HepG2 (cell line): ENCODE data around the gene YTHDF1. TPM values are rescaled to one million over a fixed set of nuclear protein-coding genes. Genes with fewer than 3 reads are reported as not detected.

Source experiments
- KLF6 ChIP-seq: IDR thresholded peaks from 2 replicates; pipeline ENCODE4 v1.8.0; 2016; ENCODE audit warnings: missing biosample characterization, missing genetic modification reagents
- MBNL3 ChIP-seq: fragments of 250-450 bp; sonication (Bioruptor Pico); conservative IDR thresholded peaks from 2 replicates; pipeline ENCODE4 v1.8.0; 2022; ENCODE audit warnings: mild to moderate bottlenecking, inconsistent platforms
- RELA ChIP-seq: sonication (generic); formaldehyde crosslinking; IDR thresholded peaks from 2 replicates; pipeline ENCODE4 v1.4.0; 2020; ENCODE audit warnings: missing genetic modification reagents
- SALL2 ChIP-seq: sonication (generic); formaldehyde crosslinking; IDR thresholded peaks from 2 replicates; pipeline ENCODE4 v1.8.1; 2023; ENCODE audit warnings: mild to moderate bottlenecking, missing genetic modification reagents, inconsistent platforms
- SMAD9 ChIP-seq: sonication (generic); formaldehyde crosslinking; IDR thresholded peaks from 2 replicates; pipeline ENCODE4 v1.5.1; 2020; ENCODE audit warnings: mild to moderate bottlenecking, missing genetic modification reagents
- SOX13 ChIP-seq, 3 experiments: fragments of 450-650 bp in 1 of 3; sonication (generic) in 1 of 3; formaldehyde crosslinking in 1 of 3; IDR thresholded peaks in 2 of 3; conservative IDR thresholded peaks in 1 of 3; 2 replicates each; pipeline versions ENCODE4 v1.5.0 to v1.6.1; 2016 to 2020; ENCODE audit warnings: antibody characterized with exemption in 1 of 3, mild to moderate bottlenecking in 1 of 3, missing compliant biosample characterization in 1 of 3, missing genetic modification reagents in 1 of 3, moderate library complexity in 1 of 3
- SYNCRIP ChIP-seq: fragments of 200-400 bp; formaldehyde crosslinking; IDR thresholded peaks from 2 replicates; pipeline ENCODE4 v1.6.1; 2018; ENCODE audit warnings: mild to moderate bottlenecking, low read depth, low read length; ENCODE audit not compliant: insufficient read depth
- ZNF577 ChIP-seq: sonication (generic); formaldehyde crosslinking; IDR thresholded peaks from 2 replicates; pipeline ENCODE4 v1.4.0; 2020; ENCODE audit warnings: mild to moderate bottlenecking, low read depth, missing genetic modification reagents, borderline replicate concordance
- ZNF670 ChIP-seq: sonication (generic); formaldehyde crosslinking; IDR thresholded peaks from 2 replicates; pipeline ENCODE4 v1.8.0; 2022; ENCODE audit warnings: mild to moderate bottlenecking, missing genetic modification reagents, borderline replicate concordance
- ZSCAN30 ChIP-seq: sonication (generic); formaldehyde crosslinking; IDR thresholded peaks from 2 replicates; pipeline ENCODE4 v1.5.0; 2020; ENCODE audit warnings: mild to moderate bottlenecking, missing genetic modification reagents
- polyA plus RNA-seq, 8 experiments: library from polyadenylated mRNA; depleted of rRNA in 3 of 8; stranded (reverse) in 7 of 8; unstranded in 1 of 8; fragments of >200 nt; fragmentation: Illumina TruSeq in 4 of 8; extraction: Trizol in 4 of 8; gene quantifications; 2 replicates each; pipeline versions ENCODE4 v1.2.1 to v1.2.3, GENCODE V29; 2011 to 2016; ENCODE audit warnings: low read depth in 4 of 8, missing spikeins in 1 of 8, mixed read lengths in 1 of 8; ENCODE audit not compliant: insufficient read depth in 1 of 8
- total RNA-seq, 5 experiments: library from RNA; depleted of rRNA; stranded (reverse); fragments of >200 nt; fragmentation: Illumina TruSeq; extraction: Trizol; gene quantifications; 2 replicates each; pipeline ENCODE4 v1.2.3, GENCODE V29; 2016; ENCODE audit warnings: low read depth in 1 of 5
- TF ChIP-seq, protein P1 (sequence below): sonication (generic); formaldehyde crosslinking; IDR thresholded peaks from 2 replicates; pipeline ENCODE4 v1.5.1; 2020; ENCODE audit warnings: mild to moderate bottlenecking, missing genetic modification reagents, moderate library complexity
- TF ChIP-seq, protein P2 (sequence below): sonication (generic); formaldehyde crosslinking; IDR thresholded peaks from 2 replicates; pipeline ENCODE4 v1.8.0; 2022; ENCODE audit warnings: missing genetic modification reagents, mild to moderate bottlenecking, inconsistent platforms, borderline replicate concordance
- TF ChIP-seq, protein P3 (sequence below): sonication (generic); formaldehyde crosslinking; conservative IDR thresholded peaks from 2 replicates; pipeline ENCODE4 v1.8.1; 2023; ENCODE audit warnings: missing genetic modification reagents
- TF ChIP-seq, protein P4 (sequence below): IDR thresholded peaks from 2 replicates; pipeline ENCODE4 v1.6.1; 2016; ENCODE audit warnings: low read depth, missing genetic modification reagents, missing compliant biosample characterization
- TF ChIP-seq, protein P5 (sequence below): sonication (generic); formaldehyde crosslinking; IDR thresholded peaks from 2 replicates; pipeline ENCODE4 v1.8.1; 2023; ENCODE audit warnings: mild to moderate bottlenecking, inconsistent platforms, moderate library complexity, missing genetic modification reagents, borderline replicate concordance

YTHDF1 gene
- total and polyA plus RNA-seq, 2 of the 13 experiments (the other 11 are each of a cell fraction or from before 2014, with no cell fraction given): 34.5 to 37.7 TPM

DNA sequence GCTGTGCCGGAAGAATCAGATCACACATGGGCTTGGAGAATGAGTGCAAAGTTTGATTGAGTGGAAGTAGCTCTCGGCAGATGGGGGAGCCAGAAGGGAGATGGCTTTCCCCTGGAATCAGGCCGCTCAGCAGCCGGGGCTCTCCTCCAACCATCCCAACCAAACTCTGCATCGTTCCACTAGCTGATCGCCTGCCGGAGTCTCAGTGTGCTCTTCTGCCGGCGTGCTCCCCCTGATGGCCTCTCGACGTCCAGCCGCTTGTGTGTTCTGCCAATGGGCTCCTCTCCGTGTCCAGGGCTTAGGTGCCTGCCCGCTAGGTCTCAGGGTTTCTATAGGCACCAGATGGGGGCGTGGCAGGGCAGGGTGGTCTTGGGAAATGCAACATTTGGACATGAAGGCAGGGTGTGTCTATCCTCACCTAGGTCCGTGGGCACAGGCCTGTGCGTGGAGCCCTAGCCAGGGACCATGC lies 14.9 kb upstream of the YTHDF1 start (continued):
- TF ChIP-seq, protein P1, sequence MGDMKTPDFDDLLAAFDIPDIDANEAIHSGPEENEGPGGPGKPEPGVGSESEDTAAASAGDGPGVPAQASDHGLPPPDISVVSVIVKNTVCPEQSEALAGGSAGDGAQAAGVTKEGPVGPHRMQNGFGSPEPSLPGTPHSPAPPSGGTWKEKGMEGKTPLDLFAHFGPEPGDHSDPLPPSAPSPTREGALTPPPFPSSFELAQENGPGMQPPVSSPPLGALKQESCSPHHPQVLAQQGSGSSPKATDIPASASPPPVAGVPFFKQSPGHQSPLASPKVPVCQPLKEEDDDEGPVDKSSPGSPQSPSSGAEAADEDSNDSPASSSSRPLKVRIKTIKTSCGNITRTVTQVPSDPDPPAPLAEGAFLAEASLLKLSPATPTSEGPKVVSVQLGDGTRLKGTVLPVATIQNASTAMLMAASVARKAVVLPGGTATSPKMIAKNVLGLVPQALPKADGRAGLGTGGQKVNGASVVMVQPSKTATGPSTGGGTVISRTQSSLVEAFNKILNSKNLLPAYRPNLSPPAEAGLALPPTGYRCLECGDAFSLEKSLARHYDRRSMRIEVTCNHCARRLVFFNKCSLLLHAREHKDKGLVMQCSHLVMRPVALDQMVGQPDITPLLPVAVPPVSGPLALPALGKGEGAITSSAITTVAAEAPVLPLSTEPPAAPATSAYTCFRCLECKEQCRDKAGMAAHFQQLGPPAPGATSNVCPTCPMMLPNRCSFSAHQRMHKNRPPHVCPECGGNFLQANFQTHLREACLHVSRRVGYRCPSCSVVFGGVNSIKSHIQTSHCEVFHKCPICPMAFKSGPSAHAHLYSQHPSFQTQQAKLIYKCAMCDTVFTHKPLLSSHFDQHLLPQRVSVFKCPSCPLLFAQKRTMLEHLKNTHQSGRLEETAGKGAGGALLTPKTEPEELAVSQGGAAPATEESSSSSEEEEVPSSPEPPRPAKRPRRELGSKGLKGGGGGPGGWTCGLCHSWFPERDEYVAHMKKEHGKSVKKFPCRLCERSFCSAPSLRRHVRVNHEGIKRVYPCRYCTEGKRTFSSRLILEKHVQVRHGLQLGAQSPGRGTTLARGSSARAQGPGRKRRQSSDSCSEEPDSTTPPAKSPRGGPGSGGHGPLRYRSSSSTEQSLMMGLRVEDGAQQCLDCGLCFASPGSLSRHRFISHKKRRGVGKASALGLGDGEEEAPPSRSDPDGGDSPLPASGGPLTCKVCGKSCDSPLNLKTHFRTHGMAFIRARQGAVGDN (CRISPR knock-in tag): peak; percentile 78
- TF ChIP-seq RELA: no peak
- TF ChIP-seq SMAD9 (CRISPR knock-in tag): no peak
- TF ChIP-seq, protein P2, sequence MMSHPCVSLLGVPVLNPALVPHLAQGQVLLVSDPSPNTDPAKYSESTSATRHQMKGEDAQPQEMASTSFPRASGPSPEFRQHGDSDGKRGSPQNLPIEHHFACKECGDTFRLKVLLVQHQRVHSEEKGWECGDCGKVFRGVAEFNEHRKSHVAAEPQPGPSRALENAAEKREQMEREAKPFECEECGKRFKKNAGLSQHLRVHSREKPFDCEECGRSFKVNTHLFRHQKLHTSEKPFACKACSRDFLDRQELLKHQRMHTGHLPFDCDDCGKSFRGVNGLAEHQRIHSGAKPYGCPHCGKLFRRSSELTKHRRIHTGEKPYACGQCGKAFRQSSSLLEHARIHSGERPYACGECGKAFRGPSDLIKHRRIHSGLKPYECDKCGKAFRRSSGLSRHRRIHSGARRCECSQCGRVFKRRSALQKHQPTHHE: no peak
- TF ChIP-seq, protein P3, sequence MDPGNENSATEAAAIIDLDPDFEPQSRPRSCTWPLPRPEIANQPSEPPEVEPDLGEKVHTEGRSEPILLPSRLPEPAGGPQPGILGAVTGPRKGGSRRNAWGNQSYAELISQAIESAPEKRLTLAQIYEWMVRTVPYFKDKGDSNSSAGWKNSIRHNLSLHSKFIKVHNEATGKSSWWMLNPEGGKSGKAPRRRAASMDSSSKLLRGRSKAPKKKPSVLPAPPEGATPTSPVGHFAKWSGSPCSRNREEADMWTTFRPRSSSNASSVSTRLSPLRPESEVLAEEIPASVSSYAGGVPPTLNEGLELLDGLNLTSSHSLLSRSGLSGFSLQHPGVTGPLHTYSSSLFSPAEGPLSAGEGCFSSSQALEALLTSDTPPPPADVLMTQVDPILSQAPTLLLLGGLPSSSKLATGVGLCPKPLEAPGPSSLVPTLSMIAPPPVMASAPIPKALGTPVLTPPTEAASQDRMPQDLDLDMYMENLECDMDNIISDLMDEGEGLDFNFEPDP (CRISPR knock-in tag): no peak
- TF ChIP-seq, protein P4, sequence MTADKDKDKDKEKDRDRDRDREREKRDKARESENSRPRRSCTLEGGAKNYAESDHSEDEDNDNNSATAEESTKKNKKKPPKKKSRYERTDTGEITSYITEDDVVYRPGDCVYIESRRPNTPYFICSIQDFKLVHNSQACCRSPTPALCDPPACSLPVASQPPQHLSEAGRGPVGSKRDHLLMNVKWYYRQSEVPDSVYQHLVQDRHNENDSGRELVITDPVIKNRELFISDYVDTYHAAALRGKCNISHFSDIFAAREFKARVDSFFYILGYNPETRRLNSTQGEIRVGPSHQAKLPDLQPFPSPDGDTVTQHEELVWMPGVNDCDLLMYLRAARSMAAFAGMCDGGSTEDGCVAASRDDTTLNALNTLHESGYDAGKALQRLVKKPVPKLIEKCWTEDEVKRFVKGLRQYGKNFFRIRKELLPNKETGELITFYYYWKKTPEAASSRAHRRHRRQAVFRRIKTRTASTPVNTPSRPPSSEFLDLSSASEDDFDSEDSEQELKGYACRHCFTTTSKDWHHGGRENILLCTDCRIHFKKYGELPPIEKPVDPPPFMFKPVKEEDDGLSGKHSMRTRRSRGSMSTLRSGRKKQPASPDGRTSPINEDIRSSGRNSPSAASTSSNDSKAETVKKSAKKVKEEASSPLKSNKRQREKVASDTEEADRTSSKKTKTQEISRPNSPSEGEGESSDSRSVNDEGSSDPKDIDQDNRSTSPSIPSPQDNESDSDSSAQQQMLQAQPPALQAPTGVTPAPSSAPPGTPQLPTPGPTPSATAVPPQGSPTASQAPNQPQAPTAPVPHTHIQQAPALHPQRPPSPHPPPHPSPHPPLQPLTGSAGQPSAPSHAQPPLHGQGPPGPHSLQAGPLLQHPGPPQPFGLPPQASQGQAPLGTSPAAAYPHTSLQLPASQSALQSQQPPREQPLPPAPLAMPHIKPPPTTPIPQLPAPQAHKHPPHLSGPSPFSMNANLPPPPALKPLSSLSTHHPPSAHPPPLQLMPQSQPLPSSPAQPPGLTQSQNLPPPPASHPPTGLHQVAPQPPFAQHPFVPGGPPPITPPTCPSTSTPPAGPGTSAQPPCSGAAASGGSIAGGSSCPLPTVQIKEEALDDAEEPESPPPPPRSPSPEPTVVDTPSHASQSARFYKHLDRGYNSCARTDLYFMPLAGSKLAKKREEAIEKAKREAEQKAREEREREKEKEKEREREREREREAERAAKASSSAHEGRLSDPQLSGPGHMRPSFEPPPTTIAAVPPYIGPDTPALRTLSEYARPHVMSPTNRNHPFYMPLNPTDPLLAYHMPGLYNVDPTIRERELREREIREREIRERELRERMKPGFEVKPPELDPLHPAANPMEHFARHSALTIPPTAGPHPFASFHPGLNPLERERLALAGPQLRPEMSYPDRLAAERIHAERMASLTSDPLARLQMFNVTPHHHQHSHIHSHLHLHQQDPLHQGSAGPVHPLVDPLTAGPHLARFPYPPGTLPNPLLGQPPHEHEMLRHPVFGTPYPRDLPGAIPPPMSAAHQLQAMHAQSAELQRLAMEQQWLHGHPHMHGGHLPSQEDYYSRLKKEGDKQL (CRISPR knock-in tag): no peak
- no peak for TF ChIP-seq ZSCAN30 (CRISPR knock-in tag)
- TF ChIP-seq MBNL3 (CRISPR knock-in tag): no peak
- TF ChIP-seq SOX13 (IDR thresholded peaks at IDR 0.05): no peak
- no peak for TF ChIP-seq SOX13 (CRISPR knock-in tag; conservative IDR thresholded peaks at IDR 0.05 in 1 of 2, IDR thresholded peaks at IDR 0.05 in 1 of 2)
- TF ChIP-seq ZNF670: no peak
- no peak for TF ChIP-seq ZNF577 (CRISPR knock-in tag)
- no peak; the same call in 1 of the 2 replicates for TF ChIP-seq SALL2 (CRISPR knock-in tag)
- TF ChIP-seq, protein P5, sequence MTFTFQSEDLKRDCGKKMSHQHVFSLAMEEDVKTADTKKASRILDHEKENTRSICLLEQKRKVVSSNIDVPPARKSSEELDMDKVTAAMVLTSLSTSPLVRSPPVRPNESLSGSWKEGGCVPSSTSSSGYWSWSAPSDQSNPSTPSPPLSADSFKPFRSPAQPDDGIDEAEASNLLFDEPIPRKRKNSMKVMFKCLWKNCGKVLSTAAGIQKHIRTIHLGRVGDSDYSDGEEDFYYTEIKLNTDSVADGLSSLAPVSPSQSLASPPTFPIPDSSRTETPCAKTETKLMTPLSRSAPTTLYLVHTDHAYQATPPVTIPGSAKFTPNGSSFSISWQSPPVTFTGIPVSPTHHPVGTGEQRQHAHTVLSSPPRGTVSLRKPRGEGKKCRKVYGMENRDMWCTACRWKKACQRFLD (CRISPR knock-in tag): no peak
- no peak for TF ChIP-seq SYNCRIP
- 0 out of 2 replicates have a peak, but pooled peaks have one; percentile 26 for TF ChIP-seq KLF6 (CRISPR knock-in tag)
